SHP77 (cell line): Measurements from ENCODE around the gene HSD17B14.
"Not testable (repeated sequence)": the region's sequence is repeated elsewhere in the genome, so short reads cannot be mapped to it uniquely, and the experiment has no call there.

ENCODE experiments used
- DNase-seq, 2 experiments: peaks; one replicate each; lab custom pipeline; 2025; lab: John Stamatoyannopoulos, UW

HSD17B14 gene

GRCh38 chr19:48867123-48867745 is 30.9 kb upstream of the HSD17B14 start:
- DNase-seq, result no peak

- no peak for DNase-seq
Observed at GRCh38 chr19:48866692-48867091, 30.4 kb upstream of the HSD17B14 start.

- no peak for DNase-seq
Observed at GRCh38 chr19:48862827-48863226, 26.5 kb upstream of the HSD17B14 start.

GRCh38 chr19:48861313-48861712 is 25.0 kb upstream of the HSD17B14 start:
- no peak for DNase-seq

- DNase-seq, result no peak
Observed at GRCh38 chr19:48859711-48860572, 23.7 kb upstream of the HSD17B14 start.

GRCh38 chr19:48858984-48859710 is 22.9 kb upstream of the HSD17B14 start:
- DNase-seq, result no peak

GRCh38 chr19:48856921-48857320 is 20.6 kb upstream of the HSD17B14 start:
- no peak for DNase-seq

GRCh38 chr19:48854103-48854502 is 17.8 kb upstream of the HSD17B14 start:
- DNase-seq, result no peak

GRCh38 chr19:48853483-48853882 is 17.2 kb upstream of the HSD17B14 start:
- no peak for DNase-seq

- no peak for DNase-seq
Observed at GRCh38 chr19:48852292-48852691, 16.0 kb upstream of the HSD17B14 start.

- not testable (repeated sequence) for DNase-seq
Observed at GRCh38 chr19:48846659-48847058, 10.4 kb upstream of the HSD17B14 start.

- DNase-seq, result no peak
Observed at GRCh38 chr19:48845384-48845783, 9.1 kb upstream of the HSD17B14 start.

- DNase-seq, result no peak
Observed at GRCh38 chr19:48844472-48844871, 8.2 kb upstream of the HSD17B14 start.

- DNase-seq, result peak; percentile 15 to 38
Observed at GRCh38 chr19:48842789-48843162, 6.5 kb upstream of the HSD17B14 start.

GRCh38 chr19:48841571-48841970 is 5.3 kb upstream of the HSD17B14 start:
- no peak for DNase-seq

- DNase-seq, result no peak
Observed at GRCh38 chr19:48841047-48841446, 4.8 kb upstream of the HSD17B14 start.

- DNase-seq, result no peak
Observed at GRCh38 chr19:48837687-48838086, 1.4 kb upstream of the HSD17B14 start.

- peak; percentile 86 to 88 for DNase-seq
Observed at GRCh38 chr19:48837051-48837524, 797 bp upstream of the HSD17B14 start.

- peak; percentile 79 to 83 for DNase-seq
Observed at GRCh38 chr19:48835734-48836088, 580 bp downstream of the HSD17B14 start.

- no peak for DNase-seq
Observed at GRCh38 chr19:48833977-48834376, 2.3 kb downstream of the HSD17B14 start.

- DNase-seq, result no peak
Observed at GRCh38 chr19:48833049-48833448, 3.2 kb downstream of the HSD17B14 start.

- no peak for DNase-seq
Observed at GRCh38 chr19:48830965-48831364, 5.3 kb downstream of the HSD17B14 start.

GRCh38 chr19:48830088-48830487 is 6.2 kb downstream of the HSD17B14 start:
- DNase-seq, result no peak
